HG02759 (cell line): ENCODE data around the gene EVA1A.

Experiments used
- ATAC-seq: cut with Tn5 transposase; IDR thresholded peaks from one replicate; pipeline ENCODE4 v1.9.1; 2021; ENCODE audit warnings: mild to moderate bottlenecking, moderate library complexity; ENCODE audit not compliant: unreplicated experiment

The EVA1A gene

DNA sequence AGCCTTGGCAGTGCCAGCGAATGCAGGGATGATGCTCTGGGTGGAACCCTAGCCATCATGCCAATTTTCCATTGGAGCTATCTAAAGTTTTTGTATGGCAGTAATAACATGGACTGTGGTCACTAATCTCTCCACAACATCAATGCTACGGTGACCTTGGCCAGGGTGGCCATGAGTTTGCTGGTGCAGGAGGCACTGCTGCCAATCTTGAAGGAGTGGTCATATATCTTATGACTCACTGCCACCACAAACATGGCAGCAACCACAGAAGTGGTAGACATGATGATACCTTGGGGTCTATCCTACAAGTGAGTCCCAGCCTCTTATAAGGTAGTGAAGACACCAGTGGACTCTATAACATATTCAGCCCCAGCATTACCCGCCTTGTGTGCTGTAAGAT lies 104.6 kb downstream of the EVA1A start:
- ATAC-seq: no peak

DNA sequence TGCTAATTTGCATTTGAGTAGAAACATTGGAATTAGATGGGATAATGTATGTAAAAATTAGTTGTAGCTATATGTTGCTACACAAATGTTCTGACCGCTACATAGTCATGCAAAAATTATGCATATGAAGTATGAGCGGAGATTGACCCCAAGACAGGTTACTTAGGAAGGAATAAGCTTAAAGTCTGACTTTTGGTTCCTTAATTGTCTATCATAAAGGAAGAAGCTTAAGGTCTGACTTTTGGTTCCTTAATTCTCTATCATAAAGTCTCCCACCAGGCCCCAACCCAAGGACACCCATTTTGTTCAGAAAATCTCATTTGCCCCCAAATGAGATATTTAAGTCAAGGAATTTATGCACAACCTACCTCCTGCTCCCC lies 106.5 kb downstream of the EVA1A start:
- no peak for ATAC-seq

- ATAC-seq: no peak
These were observed 107.1 kb downstream of the EVA1A start for GRCh38 chr2:75453384-75454240.

- no peak for ATAC-seq
These were observed 110.7 kb downstream of the EVA1A start for GRCh38 chr2:75450068-75450467.

DNA sequence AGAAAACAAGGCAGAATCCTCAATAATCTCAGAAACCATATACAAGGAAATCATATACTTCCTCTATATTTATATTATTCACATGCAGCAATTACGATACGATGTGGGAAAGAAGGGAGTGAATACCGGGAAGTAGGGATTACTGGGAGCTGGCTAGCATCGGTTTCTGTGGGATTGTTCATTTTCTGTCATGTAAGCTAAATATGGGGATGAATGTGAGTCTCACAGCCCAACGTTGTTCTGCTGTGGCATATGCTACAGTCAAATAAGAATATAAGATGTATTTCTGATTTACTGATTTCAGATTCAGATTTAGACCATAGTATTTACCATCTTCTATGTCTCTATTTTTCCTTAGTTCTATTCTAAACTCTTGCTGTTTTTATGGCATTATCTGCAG lies 113.6 kb downstream of the EVA1A start:
- no peak for ATAC-seq
